HEK293T (cell line): ENCODE results near the gene CHKA.

Experiments used
- ELF4 ChIP-seq: fragments of 450-650 bp; IDR thresholded peaks from 2 replicates; pipeline ENCODE4 v1.6.1; 2017; ENCODE audit warnings: antibody characterized with exemption
- FOXM1 ChIP-seq: fragments of 450-650 bp; IDR thresholded peaks from 2 replicates; pipeline ENCODE4 v1.6.1; 2017; ENCODE audit warnings: mild to moderate bottlenecking, borderline replicate concordance
- NFRKB ChIP-seq: fragments of 450-650 bp; IDR thresholded peaks from 2 replicates; pipeline ENCODE4 v1.6.1; 2016; ENCODE audit warnings: mild to moderate bottlenecking, moderate library complexity
- SP1 ChIP-seq: fragments of 450-650 bp; IDR thresholded peaks from 2 replicates; pipeline ENCODE4 v1.6.1; 2017
- TARDBP ChIP-seq: fragments of 450-650 bp; IDR thresholded peaks from 2 replicates; pipeline ENCODE4 v1.6.1; 2016

DNA sequence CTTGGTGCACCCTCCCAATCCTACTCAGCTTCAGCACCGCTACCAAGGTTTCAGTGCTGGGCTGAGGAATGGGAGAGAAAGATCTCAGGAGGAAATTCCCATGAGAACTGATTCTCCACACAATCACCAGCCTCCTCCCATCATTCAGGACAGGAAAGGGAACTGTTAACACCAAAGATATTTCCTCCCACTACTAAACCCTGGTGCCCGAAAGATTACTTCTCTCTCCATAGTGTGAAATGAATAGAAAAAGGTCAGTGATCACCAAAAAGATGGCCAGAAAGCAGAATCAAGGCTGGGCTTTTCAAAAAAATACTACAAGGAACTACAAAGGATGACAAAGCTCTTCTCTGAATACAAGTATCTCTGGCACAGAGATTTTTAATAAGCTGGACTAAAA lies 56.3 kb downstream of the CHKA start:
- no peak for TF ChIP-seq TARDBP
- no peak for TF ChIP-seq SP1
- no peak for TF ChIP-seq ELF4
- no peak for TF ChIP-seq NFRKB
- TF ChIP-seq FOXM1, result no peak
